PFSK-1 (cell line): ENCODE results near the gene FAT1.

Experiments
- FOXP2 ChIP-seq: optimal IDR thresholded peaks from 2 replicates; pipeline ENCODE3; 2011; ENCODE audit warnings: borderline replicate concordance, control low read depth, inconsistent platforms; ENCODE audit not compliant: insufficient read depth; ENCODE audit errors: extremely low read length, extremely low read depth
- POLR2AphosphoS5 ChIP-seq: IDR thresholded peaks from 2 replicates; pipeline ENCODE4 v1.6.1; 2012; ENCODE audit warnings: low read depth, mild to moderate bottlenecking, control low read depth, low read length, moderate library complexity
- REST ChIP-seq, 2 experiments: IDR thresholded peaks; 2 replicates each; pipeline versions ENCODE4 v1.6.1 to v1.8.0; 2011 to 2012; ENCODE audit warnings: low read depth in 2 of 2, low read length in 2 of 2, control low read depth in 1 of 2, inconsistent platforms in 1 of 2, mild to moderate bottlenecking in 1 of 2, moderate library complexity in 1 of 2; ENCODE audit not compliant: insufficient read depth in 1 of 2
- SIN3A ChIP-seq: IDR thresholded peaks from 2 replicates; pipeline ENCODE4 v1.6.1; 2012; ENCODE audit warnings: mild to moderate bottlenecking, low read length, moderate library complexity, borderline replicate concordance; ENCODE audit not compliant: insufficient read depth
- TAF1 ChIP-seq: IDR thresholded peaks from 2 replicates; pipeline ENCODE4 v1.6.1; 2012; ENCODE audit warnings: low read length, control low read depth, borderline replicate concordance; ENCODE audit not compliant: insufficient read depth

The FAT1 gene

GRCh38 chr4:186596850-186597390 lies 126.7 kb downstream of the FAT1 start:
- TF ChIP-seq FOXP2, result no peak
- TF ChIP-seq SIN3A, result no peak

- no peak for TF ChIP-seq POLR2AphosphoS5
Measured at GRCh38 chr4:186596346-186596745, 127.3 kb downstream of the FAT1 start.

- no peak for TF ChIP-seq SIN3A
- TF ChIP-seq FOXP2, result no peak
- TF ChIP-seq REST (IDR thresholded peaks at IDR 0.05; ENCODE audit: insufficient read depth in 1 of 2, low read depth in 2 of 2, low read length in 2 of 2), result no peak
Measured at GRCh38 chr4:186593587-186593973, 130.1 kb downstream of the FAT1 start.

DNA sequence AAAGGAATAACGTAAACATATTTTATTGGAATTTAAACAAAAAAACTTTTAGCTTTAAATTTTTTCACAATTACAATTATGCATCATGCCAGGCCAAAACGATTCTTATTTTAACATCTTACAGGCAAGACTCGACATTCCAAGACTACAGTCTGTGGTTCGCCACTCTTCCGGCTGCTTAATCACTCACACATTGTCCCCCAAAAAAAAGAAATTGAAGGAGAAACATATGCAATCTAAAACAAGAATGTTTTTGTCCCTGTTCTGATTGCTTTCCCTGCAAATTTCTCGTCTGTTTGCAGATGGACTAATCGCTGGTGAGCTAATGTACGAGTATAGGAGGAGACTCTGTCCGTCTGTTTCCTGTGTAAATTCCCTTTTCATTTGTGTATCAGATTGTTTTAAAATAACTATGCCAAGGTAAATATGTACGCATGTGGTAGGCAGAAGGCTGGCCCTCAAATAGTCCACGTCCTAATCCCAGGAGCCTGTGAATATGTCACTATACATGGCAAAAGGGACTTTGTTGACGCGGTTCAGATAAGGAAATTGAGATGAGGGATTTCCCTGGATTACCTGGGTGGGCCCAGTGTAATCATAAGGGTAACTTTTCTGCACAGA lies 130.6 kb downstream of the FAT1 start:
- TF ChIP-seq REST (IDR thresholded peaks at IDR 0.05; ENCODE audit: insufficient read depth in 1 of 2, low read depth in 2 of 2, low read length in 2 of 2) (no peak), SIN3A (no peak), FOXP2 (no peak), TAF1 (no peak)

DNA sequence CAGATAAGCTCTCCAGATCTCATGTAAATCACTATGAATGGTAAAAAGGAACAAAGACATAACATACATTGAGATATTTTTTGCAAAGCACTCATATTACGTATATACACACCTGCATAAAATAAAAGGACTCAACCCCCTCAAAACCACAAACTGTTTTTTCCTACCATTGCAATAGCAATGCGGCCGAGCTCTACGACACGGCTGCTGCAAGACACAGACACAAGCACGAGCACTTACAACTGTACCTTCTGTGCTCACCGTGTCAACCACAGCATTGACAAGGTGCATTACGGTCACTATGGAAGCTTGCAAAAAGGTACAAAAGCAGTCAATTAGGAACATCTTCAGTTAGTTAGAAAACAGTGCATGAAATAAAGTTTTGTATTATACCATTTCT lies 131.2 kb downstream of the FAT1 start:
- TF ChIP-seq POLR2AphosphoS5 (no peak), FOXP2 (no peak), TAF1 (no peak), SIN3A (no peak), REST (IDR thresholded peaks at IDR 0.05; ENCODE audit: insufficient read depth in 1 of 2, low read depth in 2 of 2, low read length in 2 of 2) (no peak)

GRCh38 chr4:186591651-186592050 lies 132.0 kb downstream of the FAT1 start:
- TF ChIP-seq SIN3A (no peak), REST (IDR thresholded peaks at IDR 0.05; ENCODE audit: insufficient read depth in 1 of 2, low read depth in 2 of 2, low read length in 2 of 2) (no peak), TAF1 (no peak), FOXP2 (no peak), POLR2AphosphoS5 (no peak)
